ENCODE measurements around the gene HTR5A. TPM values are rescaled to one million over a fixed set of nuclear protein-coding genes. Genes with fewer than 3 reads are reported as not detected.

The HTR5A gene
- total and polyA plus RNA-seq, 10 of the 15 experiments (the other 5 are each of a cell fraction or from before 2014, with no cell fraction given), result not detected

GRCh38 chr7:155064186-155064585 is 5.9 kb upstream of the HTR5A start (continued):
- no peak for TF ChIP-seq FOXM1 (IDR thresholded peaks at IDR 0.05; ENCODE audit: low read depth, low read length)
- no peak for TF ChIP-seq SRF (IDR thresholded peaks at IDR 0.05; ENCODE audit: low read depth in 2 of 2, low read length in 2 of 2)
- TF ChIP-seq KDM1A (IDR thresholded peaks at IDR 0.05; ENCODE audit: borderline replicate concordance), result no peak
- TF ChIP-seq, protein P1, sequence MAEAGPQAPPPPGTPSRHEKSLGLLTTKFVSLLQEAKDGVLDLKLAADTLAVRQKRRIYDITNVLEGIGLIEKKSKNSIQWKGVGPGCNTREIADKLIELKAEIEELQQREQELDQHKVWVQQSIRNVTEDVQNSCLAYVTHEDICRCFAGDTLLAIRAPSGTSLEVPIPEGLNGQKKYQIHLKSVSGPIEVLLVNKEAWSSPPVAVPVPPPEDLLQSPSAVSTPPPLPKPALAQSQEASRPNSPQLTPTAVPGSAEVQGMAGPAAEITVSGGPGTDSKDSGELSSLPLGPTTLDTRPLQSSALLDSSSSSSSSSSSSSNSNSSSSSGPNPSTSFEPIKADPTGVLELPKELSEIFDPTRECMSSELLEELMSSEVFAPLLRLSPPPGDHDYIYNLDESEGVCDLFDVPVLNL (IDR thresholded peaks at IDR 0.05; ENCODE audit: low read depth, low read length), result no peak
- no peak for TF ChIP-seq SPI1 (IDR thresholded peaks at IDR 0.05; ENCODE audit: borderline replicate concordance, insufficient read depth, low read depth, low read length)
- TF ChIP-seq PAX8 (IDR thresholded peaks at IDR 0.05), result no peak
- TF ChIP-seq BCL11A (IDR thresholded peaks at IDR 0.05; ENCODE audit: low read depth, low read length), result no peak

- no peaks in the 10 kb centered on the region for H4K20me1 ChIP-seq (ENCODE audit: control insufficient read depth, insufficient read depth)
- ChIA-PET SMC1A (ENCODE audit: uncharacterized antibody, unreplicated experiment) (no interaction called here), POLR2A (no interaction called here), CTCF (no interaction called here), RAD21 (ENCODE audit: unreplicated experiment) (no interaction called here)
- H3K4me1 ChIP-seq (ENCODE audit: control insufficient read depth, insufficient read depth, low read length), result no peaks in the 10 kb centered on the region
- H3K9me3 ChIP-seq (replicated peaks; ENCODE audit: control insufficient read depth, insufficient read depth, low read length), result no peaks in the 10 kb centered on the region
- no peaks in the 10 kb centered on the region for H3K36me3 ChIP-seq (ENCODE audit: control insufficient read depth in 2 of 2, insufficient read depth in 2 of 2, low read length in 1 of 2)
- intact Hi-C loops (cut with micrococcal nuclease; ENCODE audit: unreplicated experiment), result no loop called here
- H3K27me3 ChIP-seq (replicated peaks in 1 of 2; ENCODE audit: control insufficient read depth in 2 of 2, insufficient read depth in 2 of 2, low read length in 1 of 2), result no peaks in the 10 kb centered on the region
- ATAC-seq (no peak), FAIRE-seq (no peak), DNase-seq (ENCODE audit: low read depth, low spot score) (no peak)
- no peak overlapping the region for H3K27ac ChIP-seq (ENCODE audit: control insufficient read depth, insufficient read depth)
- no peak overlapping the region for H3K9ac ChIP-seq (ENCODE audit: control insufficient read depth, insufficient read depth, low read length)
- no peak overlapping the region for H2AFZ ChIP-seq (ENCODE audit: control insufficient read depth, low read depth, low read length)
- TF ChIP-seq GABPA (IDR thresholded peaks at IDR 0.05; ENCODE audit: low read depth) (no peak), GATAD2B (conservative IDR thresholded peaks at IDR 0.05; ENCODE audit: low read depth) (no peak), RBBP5 (conservative IDR thresholded peaks at IDR 0.05) (no peak), FOXK2 (IDR thresholded peaks at IDR 0.05) (no peak), SREBF1 (IDR thresholded peaks at IDR 0.05; ENCODE audit: low read length) (no peak), CREB1 (IDR thresholded peaks at IDR 0.05; ENCODE audit: low read depth) (no peak), CHD2 (IDR thresholded peaks at IDR 0.05; ENCODE audit: borderline replicate concordance, low read depth, low read length) (no peak), MTA2 (IDR thresholded peaks at IDR 0.05; ENCODE audit: low read depth) (no peak), TCF12 (IDR thresholded peaks at IDR 0.05; ENCODE audit: low read depth, low read length) (no peak), ETV6 (conservative IDR thresholded peaks at IDR 0.05 in 1 of 2, IDR thresholded peaks at IDR 0.05 in 1 of 2; ENCODE audit: borderline replicate concordance in 1 of 2, low read depth in 1 of 2) (no peak), SKIL (IDR thresholded peaks at IDR 0.05; ENCODE audit: low read depth, poor library complexity, severe bottlenecking) (no peak), ZNF207 (IDR thresholded peaks at IDR 0.05; ENCODE audit: borderline replicate concordance) (no peak), IKZF1 (conservative IDR thresholded peaks at IDR 0.05) (no peak), KLF5 (IDR thresholded peaks at IDR 0.05; ENCODE audit: partially characterized antibody) (no peak), NR2F1 (conservative IDR thresholded peaks at IDR 0.05) (no peak), POLR2A (IDR thresholded peaks at IDR 0.05; ENCODE audit: low read depth, low read length) (no peak)
- BruUV-seq (replicated peaks), result no TSS peak
- H3K4me3 ChIP-seq, result no peak overlapping the region
- WGBS (ENCODE audit: insufficient coverage, insufficient replicate concordance, low lambda C conversion rate, missing lambda C conversion rate), result 22% methylated on average over 7 of the region's 7 CpGs
- in situ Hi-C loops (cut with MboI), result no loop called here
- H3K79me2 ChIP-seq (ENCODE audit: control insufficient read depth, insufficient read depth, low read length), result no peaks in the 10 kb centered on the region
- H3K4me2 ChIP-seq (ENCODE audit: control insufficient read depth, insufficient read depth), result no peak overlapping the region
These were observed 3.6 kb upstream of the HTR5A start for GRCh38 chr7:155066417-155066950.

Data from GM12878 (cell line).